Measurements from ENCODE around the gene ROBO1.

The ROBO1 gene

GRCh38 chr3:78642226-78643035 is 1125.4 kb downstream of the ROBO1 start:
- DNase-seq (ENCODE audit: low read depth), result no peak
- no peak overlapping the region for H3K4me3 ChIP-seq (ENCODE audit: control insufficient read depth, low read depth, low read length)
- TF ChIP-seq, protein P1, sequence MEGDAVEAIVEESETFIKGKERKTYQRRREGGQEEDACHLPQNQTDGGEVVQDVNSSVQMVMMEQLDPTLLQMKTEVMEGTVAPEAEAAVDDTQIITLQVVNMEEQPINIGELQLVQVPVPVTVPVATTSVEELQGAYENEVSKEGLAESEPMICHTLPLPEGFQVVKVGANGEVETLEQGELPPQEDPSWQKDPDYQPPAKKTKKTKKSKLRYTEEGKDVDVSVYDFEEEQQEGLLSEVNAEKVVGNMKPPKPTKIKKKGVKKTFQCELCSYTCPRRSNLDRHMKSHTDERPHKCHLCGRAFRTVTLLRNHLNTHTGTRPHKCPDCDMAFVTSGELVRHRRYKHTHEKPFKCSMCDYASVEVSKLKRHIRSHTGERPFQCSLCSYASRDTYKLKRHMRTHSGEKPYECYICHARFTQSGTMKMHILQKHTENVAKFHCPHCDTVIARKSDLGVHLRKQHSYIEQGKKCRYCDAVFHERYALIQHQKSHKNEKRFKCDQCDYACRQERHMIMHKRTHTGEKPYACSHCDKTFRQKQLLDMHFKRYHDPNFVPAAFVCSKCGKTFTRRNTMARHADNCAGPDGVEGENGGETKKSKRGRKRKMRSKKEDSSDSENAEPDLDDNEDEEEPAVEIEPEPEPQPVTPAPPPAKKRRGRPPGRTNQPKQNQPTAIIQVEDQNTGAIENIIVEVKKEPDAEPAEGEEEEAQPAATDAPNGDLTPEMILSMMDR (conservative IDR thresholded peaks at IDR 0.05; ENCODE audit: control insufficient read depth, insufficient read depth, low read depth, low read length), result no peak

- H3K4me3 ChIP-seq (ENCODE audit: control insufficient read depth, low read depth, low read length), result no peak overlapping the region
- TF ChIP-seq, protein P1 (conservative IDR thresholded peaks at IDR 0.05; ENCODE audit: control insufficient read depth, insufficient read depth, low read depth, low read length), result no peak
- DNase-seq (ENCODE audit: low read depth), result no peak
Measured at GRCh38 chr3:78641703-78642102, 1126.1 kb downstream of the ROBO1 start.

GRCh38 chr3:78634316-78634715 is 1133.5 kb downstream of the ROBO1 start:
- H3K4me3 ChIP-seq (ENCODE audit: control insufficient read depth, low read depth, low read length), result no peak overlapping the region
- TF ChIP-seq, protein P1 (conservative IDR thresholded peaks at IDR 0.05; ENCODE audit: control insufficient read depth, insufficient read depth, low read depth, low read length), result no peak
- no peak for DNase-seq (ENCODE audit: low read depth)

- H3K4me3 ChIP-seq (ENCODE audit: control insufficient read depth, low read depth, low read length), result no peak overlapping the region
- TF ChIP-seq, protein P1 (conservative IDR thresholded peaks at IDR 0.05; ENCODE audit: control insufficient read depth, insufficient read depth, low read depth, low read length), result no peak
- DNase-seq (ENCODE audit: low read depth), result peak; percentile 31
Measured at GRCh38 chr3:78633626-78634025, 1134.2 kb downstream of the ROBO1 start.

- DNase-seq (ENCODE audit: low read depth), result no peak
- TF ChIP-seq, protein P1 (conservative IDR thresholded peaks at IDR 0.05; ENCODE audit: control insufficient read depth, insufficient read depth, low read depth, low read length), result no peak
Measured at GRCh38 chr3:78632925-78633553, 1134.8 kb downstream of the ROBO1 start.

GRCh38 chr3:78629544-78629943 is 1138.3 kb downstream of the ROBO1 start:
- TF ChIP-seq, protein P1 (conservative IDR thresholded peaks at IDR 0.05; ENCODE audit: control insufficient read depth, insufficient read depth, low read depth, low read length), result no peak
- no peak overlapping the region for H3K4me3 ChIP-seq (ENCODE audit: control insufficient read depth, low read depth, low read length)
- no peak for DNase-seq (ENCODE audit: low read depth)

More at GRCh38 chr3:78632925-78633553, 1134.8 kb downstream of the ROBO1 start:
- no peak overlapping the region for H3K4me3 ChIP-seq (ENCODE audit: control insufficient read depth, low read depth, low read length)
